GM12878 (cell line): ENCODE results near the gene MAD1L1. TPM values are rescaled to one million over a fixed set of nuclear protein-coding genes. Genes with fewer than 3 reads are reported as not detected.

Experiments
- ATAC-seq: fragments of 200-7000 bp; cut with Tn5 transposase; 3 replicates; pipeline ENCODE4 v1.9.1; 2020; ENCODE audit warnings: mild to moderate bottlenecking, moderate library complexity
- BruUV-seq: library from RNA; stranded (reverse); fragments of 400-500 nt; replicated peaks from 2 replicates; lab custom pipeline; 2021; lab: Mats Ljungman, UMichigan
- CTCF ChIA-PET: fragments of 300-600 bp; sonication (Branson Sonifier 250); formaldehyde crosslinking; extraction: SDS; loops from one replicate; lab custom pipeline; 2021; ENCODE audit warnings: inconsistent platforms; lab: Yijun Ruan, JAX
- POLR2A ChIA-PET: fragments of 350-600 bp; formaldehyde crosslinking; extraction: SDS; loops from one replicate; lab custom pipeline; 2021; ENCODE audit warnings: inconsistent platforms; lab: Charles Lee
- RAD21 ChIA-PET: fragments of 300-600 bp; sonication (Branson Sonifier 250); formaldehyde crosslinking; loops from one replicate; lab custom pipeline; 2023; ENCODE audit warnings: antibody characterized with exemption; ENCODE audit not compliant: unreplicated experiment; lab: Charles Lee
- SMC1A ChIA-PET: fragments of 300-600 bp; sonication (Branson Sonifier 250); formaldehyde crosslinking; loops from one replicate; lab custom pipeline; 2023; ENCODE audit not compliant: unreplicated experiment, uncharacterized antibody; lab: Charles Lee
- DNase-seq: peaks from one replicate; pipeline ENCODE4 v3.0.0-alpha.2; 2011; ENCODE audit warnings: low read depth, low spot score
- FAIRE-seq: peaks from 3 replicates; lab custom pipeline; 2011; peaks lifted over from hg19 to GRCh38; lab: Jason Lieb, UNC
- H2AFZ ChIP-seq: 2 replicates; pipeline ENCODE4 v1.6.0; 2011; ENCODE audit warnings: low read depth, low read length, control low read depth; ENCODE audit not compliant: control insufficient read depth
- H3K27ac ChIP-seq: 2 replicates; pipeline ENCODE4 v1.5.1; 2011; ENCODE audit warnings: control low read depth; ENCODE audit not compliant: control insufficient read depth, insufficient read depth
- H3K27me3 ChIP-seq, 2 experiments: replicated peaks in 1 of 2; 2 replicates each; pipeline versions ENCODE4 v1.6.0 to v1.6.1; 2011; ENCODE audit warnings: low read length in 1 of 2; ENCODE audit not compliant: control insufficient read depth in 2 of 2, insufficient read depth in 2 of 2
- H3K36me3 ChIP-seq, 2 experiments: 2 replicates each; pipeline ENCODE4 v1.5.1; 2011; ENCODE audit warnings: low read length in 1 of 2; ENCODE audit not compliant: control insufficient read depth in 2 of 2, insufficient read depth in 2 of 2
- H3K4me1 ChIP-seq: 2 replicates; pipeline ENCODE4 v1.6.1; 2011; ENCODE audit warnings: mild to moderate bottlenecking, low read length, moderate library complexity, mixed read lengths; ENCODE audit not compliant: control insufficient read depth, insufficient read depth
- H3K4me2 ChIP-seq: 2 replicates; pipeline ENCODE4 v1.6.0; 2011; ENCODE audit warnings: control low read depth; ENCODE audit not compliant: control insufficient read depth, insufficient read depth
- H3K4me3 ChIP-seq: fragments of 200-600 bp; sonication (generic); 2 replicates; pipeline ENCODE4 v1.5.1; 2016
- H3K79me2 ChIP-seq: 2 replicates; pipeline ENCODE4 v1.6.0; 2011; ENCODE audit warnings: low read length; ENCODE audit not compliant: control insufficient read depth, insufficient read depth
- H3K9ac ChIP-seq: 2 replicates; pipeline ENCODE4 v1.8.0; 2011; ENCODE audit warnings: low read length, control low read depth, mixed read lengths; ENCODE audit not compliant: control insufficient read depth, insufficient read depth
- H3K9me3 ChIP-seq: replicated peaks from 3 replicates; pipeline ENCODE4 v1.5.1; 2011; ENCODE audit warnings: mild to moderate bottlenecking, low read length; ENCODE audit not compliant: control insufficient read depth, insufficient read depth
- H4K20me1 ChIP-seq: 2 replicates; pipeline ENCODE4 v1.6.0; 2011; ENCODE audit not compliant: control insufficient read depth, insufficient read depth
- ASH2L ChIP-seq: fragments of 300-600, 200-600 bp; sonication (generic); IDR thresholded peaks from 2 replicates; pipeline ENCODE4 v1.6.1; 2017; ENCODE audit warnings: low read depth, mild to moderate bottlenecking, borderline replicate concordance
- BACH1 ChIP-seq: fragments of 450-650 bp; IDR thresholded peaks from 2 replicates; pipeline ENCODE4 v1.6.1; 2017; ENCODE audit warnings: mild to moderate bottlenecking, borderline replicate concordance
- E2F4 ChIP-seq: IDR thresholded peaks from 2 replicates; pipeline ENCODE4 v1.6.1; 2012; ENCODE audit warnings: low read depth, low read length, improper control_type of control experiment
- FOXM1 ChIP-seq: IDR thresholded peaks from 2 replicates; pipeline ENCODE4 v1.6.1; 2012; ENCODE audit warnings: low read depth, mild to moderate bottlenecking, inconsistent platforms, low read length, moderate library complexity
- HDGF ChIP-seq: fragments of 450-650 bp; IDR thresholded peaks from 2 replicates; pipeline ENCODE4 v1.6.1; 2016; ENCODE audit warnings: antibody characterized with exemption
- IKZF2 ChIP-seq, 2 experiments: fragments of 450-650 bp; IDR thresholded peaks; 2 replicates each; pipeline ENCODE4 v1.6.1; 2017; ENCODE audit warnings: mild to moderate bottlenecking in 2 of 2, moderate library complexity in 2 of 2
- KAT2A ChIP-seq: conservative IDR thresholded peaks from 2 replicates; pipeline ENCODE4 v1.6.1; 2011; ENCODE audit warnings: low read depth, low read length; ENCODE audit not compliant: control insufficient read depth
- MTA3 ChIP-seq: IDR thresholded peaks from 2 replicates; pipeline ENCODE4 v1.6.1; 2012; ENCODE audit warnings: low read length, inconsistent platforms, borderline replicate concordance
- NFIC ChIP-seq: IDR thresholded peaks from 2 replicates; pipeline ENCODE4 v1.6.1; 2012; ENCODE audit warnings: low read depth, mild to moderate bottlenecking, inconsistent platforms, low read length, moderate library complexity
- NR2F1 ChIP-seq: fragments of 450-650 bp; conservative IDR thresholded peaks from 2 replicates; pipeline ENCODE4 v1.6.1; 2017; ENCODE audit warnings: mild to moderate bottlenecking
- RELA ChIP-seq: fragments of 450-650 bp; IDR thresholded peaks from 2 replicates; pipeline ENCODE4 v1.8.0; 2014; ENCODE audit warnings: borderline replicate concordance; ENCODE audit not compliant: partially characterized antibody
- SMC3 ChIP-seq: IDR thresholded peaks from 2 replicates; pipeline ENCODE4 v1.6.1; 2011; ENCODE audit warnings: low read length, improper control_type of control experiment, borderline replicate concordance
- SUPT20H ChIP-seq: IDR thresholded peaks from 2 replicates; pipeline ENCODE4 v1.6.1; 2011; ENCODE audit warnings: low read depth, mild to moderate bottlenecking, low read length, moderate library complexity, borderline replicate concordance; ENCODE audit not compliant: control insufficient read depth
- TARDBP ChIP-seq: IDR thresholded peaks from 2 replicates; pipeline ENCODE4 v1.6.1; 2016; ENCODE audit warnings: borderline replicate concordance
- TCF12 ChIP-seq: IDR thresholded peaks from 2 replicates; pipeline ENCODE4 v1.6.1; 2011; ENCODE audit warnings: low read depth, mild to moderate bottlenecking, low read length
- USF1 ChIP-seq: IDR thresholded peaks from 2 replicates; pipeline ENCODE4 v1.6.1; 2011; ENCODE audit warnings: borderline replicate concordance, low read depth, mild to moderate bottlenecking, moderate library complexity, mixed read lengths, low read length; ENCODE audit not compliant: insufficient read depth; ENCODE audit errors: extremely low read length
- WGBS: methylation state at CpG from one replicate; pipeline ENCODE4 v1.1.6; 2016; ENCODE audit warnings: low lambda C conversion rate; ENCODE audit not compliant: insufficient replicate concordance, insufficient coverage; ENCODE audit errors: missing lambda C conversion rate; 5-methylcytosine and 5-hydroxymethylcytosine counted together
- in situ Hi-C: fragments of 300-500 bp; cut with MboI; formaldehyde crosslinking; loops from 9 replicates; pipeline ENCODE4 v1.14.3; 2018; ENCODE audit warnings: mixed read lengths
- intact Hi-C: fragments of 100-400 bp; cut with micrococcal nuclease; formaldehyde crosslinking; loops from one replicate; pipeline ENCODE4 v1.14.2; 2022; ENCODE audit not compliant: unreplicated experiment
- polyA plus RNA-seq, 11 experiments: library from polyadenylated mRNA; depleted of rRNA in 4 of 11; unstranded in 6 of 11; stranded (reverse) in 5 of 11; fragments of >200 nt; fragmentation: Nextera tagmentation in 4 of 11; fragmentation: Illumina TruSeq in 1 of 11; extraction: Ambion mirVana in 4 of 11; extraction: Trizol in 1 of 11; gene quantifications; 1 replicate in 1 of 11; 2 replicates in 10 of 11; pipeline versions ENCODE4 v1.2.1 to v1.2.3, GENCODE V29; 2011 to 2016; ENCODE audit warnings: inconsistent platforms in 2 of 11, missing spikeins in 2 of 11, low read depth in 1 of 11
- total RNA-seq, 4 experiments: library from RNA; depleted of rRNA in 3 of 4; stranded (reverse); fragments of >200 nt in 3 of 4; fragmentation: Illumina TruSeq in 1 of 4; extraction: Trizol in 1 of 4; gene quantifications; 2 replicates each; pipeline versions ENCODE4 v1.2.1 to v1.2.3, GENCODE V29; 2013 to 2021
- TF ChIP-seq, protein P1 (sequence below): fragments of 450-650 bp; formaldehyde crosslinking; IDR thresholded peaks from 2 replicates; pipeline ENCODE4 v1.5.0; 2022; ENCODE audit warnings: mild to moderate bottlenecking, missing genetic modification characterization
- TF ChIP-seq, protein P2 (sequence below): fragments of 450-650 bp; IDR thresholded peaks from 2 replicates; pipeline ENCODE4 v1.6.1; 2016; ENCODE audit warnings: mild to moderate bottlenecking

The MAD1L1 gene
- total and polyA plus RNA-seq, 10 of the 15 experiments (the other 5 are each of a cell fraction or from before 2014, with no cell fraction given) = 2.2 to 76.8 (median 38.3) TPM

GRCh38 chr7:2048531-2048930 lies 184.2 kb downstream of the MAD1L1 start (continued):
- TF ChIP-seq IKZF2 (IDR thresholded peaks at IDR 0.05) = no peak
- TF ChIP-seq NFIC = no peak
- no peak for TF ChIP-seq ASH2L
- TF ChIP-seq, protein P1, sequence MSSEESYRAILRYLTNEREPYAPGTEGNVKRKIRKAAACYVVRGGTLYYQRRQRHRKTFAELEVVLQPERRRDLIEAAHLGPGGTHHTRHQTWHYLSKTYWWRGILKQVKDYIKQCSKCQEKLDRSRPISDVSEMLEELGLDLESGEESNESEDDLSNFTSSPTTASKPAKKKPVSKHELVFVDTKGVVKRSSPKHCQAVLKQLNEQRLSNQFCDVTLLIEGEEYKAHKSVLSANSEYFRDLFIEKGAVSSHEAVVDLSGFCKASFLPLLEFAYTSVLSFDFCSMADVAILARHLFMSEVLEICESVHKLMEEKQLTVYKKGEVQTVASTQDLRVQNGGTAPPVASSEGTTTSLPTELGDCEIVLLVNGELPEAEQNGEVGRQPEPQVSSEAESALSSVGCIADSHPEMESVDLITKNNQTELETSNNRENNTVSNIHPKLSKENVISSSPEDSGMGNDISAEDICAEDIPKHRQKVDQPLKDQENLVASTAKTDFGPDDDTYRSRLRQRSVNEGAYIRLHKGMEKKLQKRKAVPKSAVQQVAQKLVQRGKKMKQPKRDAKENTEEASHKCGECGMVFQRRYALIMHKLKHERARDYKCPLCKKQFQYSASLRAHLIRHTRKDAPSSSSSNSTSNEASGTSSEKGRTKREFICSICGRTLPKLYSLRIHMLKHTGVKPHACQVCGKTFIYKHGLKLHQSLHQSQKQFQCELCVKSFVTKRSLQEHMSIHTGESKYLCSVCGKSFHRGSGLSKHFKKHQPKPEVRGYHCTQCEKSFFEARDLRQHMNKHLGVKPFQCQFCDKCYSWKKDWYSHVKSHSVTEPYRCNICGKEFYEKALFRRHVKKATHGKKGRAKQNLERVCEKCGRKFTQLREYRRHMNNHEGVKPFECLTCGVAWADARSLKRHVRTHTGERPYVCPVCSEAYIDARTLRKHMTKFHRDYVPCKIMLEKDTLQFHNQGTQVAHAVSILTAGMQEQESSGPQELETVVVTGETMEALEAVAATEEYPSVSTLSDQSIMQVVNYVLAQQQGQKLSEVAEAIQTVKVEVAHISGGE (CRISPR knock-in tag) = no peak
- TF ChIP-seq MTA3 = no peak
- no peak for TF ChIP-seq BACH1
- no peak for TF ChIP-seq KAT2A
- no peak for TF ChIP-seq SMC3
- TF ChIP-seq FOXM1 = no peak
- TF ChIP-seq HDGF = no peak
- TF ChIP-seq, all 136 proteins: peak for 0

DNA sequence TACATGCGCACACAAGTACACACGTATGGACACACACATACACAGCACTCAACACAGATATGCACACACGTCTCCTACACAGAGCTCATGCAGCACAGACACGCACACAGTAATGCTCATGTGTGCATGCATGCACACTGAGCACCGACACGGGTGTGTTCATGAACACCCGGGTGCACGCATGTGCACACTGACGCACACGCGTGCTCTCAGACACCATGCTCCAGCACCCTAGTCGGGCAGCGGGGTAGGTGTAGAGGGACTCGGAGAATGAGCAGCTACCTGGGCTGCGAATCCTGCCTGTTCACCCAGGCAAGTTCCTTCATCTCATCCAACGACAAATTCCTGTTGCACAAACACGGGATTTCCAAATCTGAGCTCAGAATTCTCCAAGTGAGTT lies 184.7 kb downstream of the MAD1L1 start:
- no peak for FAIRE-seq
- TF ChIP-seq E2F4 (no peak), NR2F1 (no peak), USF1 (no peak), SUPT20H (no peak), RELA (no peak), TARDBP (no peak), MTA3 (no peak), TCF12 (no peak)
- TF ChIP-seq, protein P2, sequence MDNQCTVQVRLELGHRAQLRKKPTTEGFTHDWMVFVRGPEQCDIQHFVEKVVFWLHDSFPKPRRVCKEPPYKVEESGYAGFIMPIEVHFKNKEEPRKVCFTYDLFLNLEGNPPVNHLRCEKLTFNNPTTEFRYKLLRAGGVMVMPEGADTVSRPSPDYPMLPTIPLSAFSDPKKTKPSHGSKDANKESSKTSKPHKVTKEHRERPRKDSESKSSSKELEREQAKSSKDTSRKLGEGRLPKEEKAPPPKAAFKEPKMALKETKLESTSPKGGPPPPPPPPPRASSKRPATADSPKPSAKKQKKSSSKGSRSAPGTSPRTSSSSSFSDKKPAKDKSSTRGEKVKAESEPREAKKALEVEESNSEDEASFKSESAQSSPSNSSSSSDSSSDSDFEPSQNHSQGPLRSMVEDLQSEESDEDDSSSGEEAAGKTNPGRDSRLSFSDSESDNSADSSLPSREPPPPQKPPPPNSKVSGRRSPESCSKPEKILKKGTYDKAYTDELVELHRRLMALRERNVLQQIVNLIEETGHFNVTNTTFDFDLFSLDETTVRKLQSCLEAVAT = no peak

More for the DNA sequence above, 184.7 kb downstream of the MAD1L1 start:
- no peak overlapping the region for H3K27ac ChIP-seq
- H3K79me2 ChIP-seq = no peaks in the 10 kb centered on the region
- ChIA-PET POLR2A (no interaction called here), SMC1A (no interaction called here), CTCF (no interaction called here), RAD21 (no interaction called here)
- no peaks in the 10 kb centered on the region; the same call in 2 of the 3 replicates for H3K9me3 ChIP-seq
- H3K36me3 ChIP-seq = peaks cover 0 to 2% of the 10 kb centered on the region in 2 experiments; a peak in 2 of 4 replicates
- in situ Hi-C loops = no loop called here
- H2AFZ ChIP-seq = no peak overlapping the region
- no peak overlapping the region for H3K4me3 ChIP-seq
- H3K9ac ChIP-seq = no peak overlapping the region
- ATAC-seq (no peak), DNase-seq (no peak)
- no peaks in the 10 kb centered on the region for H3K27me3 ChIP-seq
- WGBS = 96% methylated on average over 17 of the region's 17 CpGs
- no TSS peak for BruUV-seq
- H4K20me1 ChIP-seq = peaks cover 4% of the 10 kb centered on the region; the same call in 1 of the 2 replicates
- intact Hi-C loops = no loop called here
- H3K4me1 ChIP-seq = no peaks in the 10 kb centered on the region
- H3K4me2 ChIP-seq = no peak overlapping the region
